ENCODE measurements around the gene NR6A1. TPM values are rescaled to one million over a fixed set of nuclear protein-coding genes. Genes with fewer than 3 reads are reported as not detected.

NR6A1 gene
- total and polyA plus RNA-seq, 2 experiments from 2014 or later, result 44.2 to 139 TPM

GRCh38 chr9:124684169-124684568, 86.9 kb downstream of the NR6A1 start:
- H3K4me2 ChIP-seq, result no peak overlapping the region
- no peaks in the 10 kb centered on the region for H3K9me3 Mint-ChIP-seq
- H3K27me3 ChIP-seq (ENCODE audit: insufficient read depth), result no peaks in the 10 kb centered on the region
- no peaks in the 10 kb centered on the region for H3F3A ChIP-seq (replicated peaks; ENCODE audit: low read depth)
- TF ChIP-seq ZNF331 (CRISPR knock-in tag; IDR thresholded peaks at IDR 0.05; ENCODE audit: low read depth), result no peak
- TF ChIP-seq NANOG (IDR thresholded peaks at IDR 0.05; ENCODE audit: borderline replicate concordance), result no peak
- TF ChIP-seq, protein P1, sequence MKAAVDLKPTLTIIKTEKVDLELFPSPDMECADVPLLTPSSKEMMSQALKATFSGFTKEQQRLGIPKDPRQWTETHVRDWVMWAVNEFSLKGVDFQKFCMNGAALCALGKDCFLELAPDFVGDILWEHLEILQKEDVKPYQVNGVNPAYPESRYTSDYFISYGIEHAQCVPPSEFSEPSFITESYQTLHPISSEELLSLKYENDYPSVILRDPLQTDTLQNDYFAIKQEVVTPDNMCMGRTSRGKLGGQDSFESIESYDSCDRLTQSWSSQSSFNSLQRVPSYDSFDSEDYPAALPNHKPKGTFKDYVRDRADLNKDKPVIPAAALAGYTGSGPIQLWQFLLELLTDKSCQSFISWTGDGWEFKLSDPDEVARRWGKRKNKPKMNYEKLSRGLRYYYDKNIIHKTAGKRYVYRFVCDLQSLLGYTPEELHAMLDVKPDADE (IDR thresholded peaks at IDR 0.05), result no peak
- no peak for TF ChIP-seq CREB1 (CRISPR knock-in tag; IDR thresholded peaks at IDR 0.05; ENCODE audit: low read depth)
- TF ChIP-seq, protein P2, sequence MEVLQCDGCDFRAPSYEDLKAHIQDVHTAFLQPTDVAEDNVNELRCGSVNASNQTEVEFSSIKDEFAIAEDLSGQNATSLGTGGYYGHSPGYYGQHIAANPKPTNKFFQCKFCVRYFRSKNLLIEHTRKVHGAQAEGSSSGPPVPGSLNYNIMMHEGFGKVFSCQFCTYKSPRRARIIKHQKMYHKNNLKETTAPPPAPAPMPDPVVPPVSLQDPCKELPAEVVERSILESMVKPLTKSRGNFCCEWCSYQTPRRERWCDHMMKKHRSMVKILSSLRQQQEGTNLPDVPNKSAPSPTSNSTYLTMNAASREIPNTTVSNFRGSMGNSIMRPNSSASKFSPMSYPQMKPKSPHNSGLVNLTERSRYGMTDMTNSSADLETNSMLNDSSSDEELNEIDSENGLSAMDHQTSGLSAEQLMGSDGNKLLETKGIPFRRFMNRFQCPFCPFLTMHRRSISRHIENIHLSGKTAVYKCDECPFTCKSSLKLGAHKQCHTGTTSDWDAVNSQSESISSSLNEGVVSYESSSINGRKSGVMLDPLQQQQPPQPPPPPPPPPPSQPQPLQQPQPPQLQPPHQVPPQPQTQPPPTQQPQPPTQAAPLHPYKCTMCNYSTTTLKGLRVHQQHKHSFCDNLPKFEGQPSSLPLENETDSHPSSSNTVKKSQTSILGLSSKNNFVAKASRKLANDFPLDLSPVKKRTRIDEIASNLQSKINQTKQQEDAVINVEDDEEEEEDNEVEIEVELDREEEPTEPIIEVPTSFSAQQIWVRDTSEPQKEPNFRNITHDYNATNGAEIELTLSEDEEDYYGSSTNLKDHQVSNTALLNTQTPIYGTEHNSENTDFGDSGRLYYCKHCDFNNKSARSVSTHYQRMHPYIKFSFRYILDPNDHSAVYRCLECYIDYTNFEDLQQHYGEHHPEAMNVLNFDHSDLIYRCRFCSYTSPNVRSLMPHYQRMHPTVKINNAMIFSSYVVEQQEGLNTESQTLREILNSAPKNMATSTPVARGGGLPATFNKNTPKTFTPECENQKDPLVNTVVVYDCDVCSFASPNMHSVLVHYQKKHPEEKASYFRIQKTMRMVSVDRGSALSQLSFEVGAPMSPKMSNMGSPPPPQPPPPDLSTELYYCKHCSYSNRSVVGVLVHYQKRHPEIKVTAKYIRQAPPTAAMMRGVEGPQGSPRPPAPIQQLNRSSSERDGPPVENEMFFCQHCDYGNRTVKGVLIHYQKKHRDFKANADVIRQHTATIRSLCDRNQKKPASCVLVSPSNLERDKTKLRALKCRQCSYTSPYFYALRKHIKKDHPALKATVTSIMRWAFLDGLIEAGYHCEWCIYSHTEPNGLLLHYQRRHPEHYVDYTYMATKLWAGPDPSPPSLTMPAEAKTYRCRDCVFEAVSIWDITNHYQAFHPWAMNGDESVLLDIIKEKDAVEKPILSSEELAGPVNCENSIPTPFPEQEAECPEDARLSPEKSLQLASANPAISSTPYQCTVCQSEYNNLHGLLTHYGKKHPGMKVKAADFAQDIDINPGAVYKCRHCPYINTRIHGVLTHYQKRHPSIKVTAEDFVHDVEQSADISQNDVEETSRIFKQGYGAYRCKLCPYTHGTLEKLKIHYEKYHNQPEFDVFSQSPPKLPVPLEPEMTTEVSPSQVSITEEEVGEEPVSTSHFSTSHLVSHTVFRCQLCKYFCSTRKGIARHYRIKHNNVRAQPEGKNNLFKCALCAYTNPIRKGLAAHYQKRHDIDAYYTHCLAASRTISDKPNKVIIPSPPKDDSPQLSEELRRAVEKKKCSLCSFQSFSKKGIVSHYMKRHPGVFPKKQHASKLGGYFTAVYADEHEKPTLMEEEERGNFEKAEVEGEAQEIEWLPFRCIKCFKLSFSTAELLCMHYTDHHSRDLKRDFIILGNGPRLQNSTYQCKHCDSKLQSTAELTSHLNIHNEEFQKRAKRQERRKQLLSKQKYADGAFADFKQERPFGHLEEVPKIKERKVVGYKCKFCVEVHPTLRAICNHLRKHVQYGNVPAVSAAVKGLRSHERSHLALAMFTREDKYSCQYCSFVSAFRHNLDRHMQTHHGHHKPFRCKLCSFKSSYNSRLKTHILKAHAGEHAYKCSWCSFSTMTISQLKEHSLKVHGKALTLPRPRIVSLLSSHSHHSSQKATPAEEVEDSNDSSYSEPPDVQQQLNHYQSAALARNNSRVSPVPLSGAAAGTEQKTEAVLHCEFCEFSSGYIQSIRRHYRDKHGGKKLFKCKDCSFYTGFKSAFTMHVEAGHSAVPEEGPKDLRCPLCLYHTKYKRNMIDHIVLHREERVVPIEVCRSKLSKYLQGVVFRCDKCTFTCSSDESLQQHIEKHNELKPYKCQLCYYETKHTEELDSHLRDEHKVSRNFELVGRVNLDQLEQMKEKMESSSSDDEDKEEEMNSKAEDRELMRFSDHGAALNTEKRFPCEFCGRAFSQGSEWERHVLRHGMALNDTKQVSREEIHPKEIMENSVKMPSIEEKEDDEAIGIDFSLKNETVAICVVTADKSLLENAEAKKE (CRISPR knock-in tag; IDR thresholded peaks at IDR 0.05), result no peak
- no peak for TF ChIP-seq JUNB (IDR thresholded peaks at IDR 0.05; ENCODE audit: unreplicated experiment)
- no peak for TF ChIP-seq STAT1 (IDR thresholded peaks at IDR 0.05; ENCODE audit: unreplicated experiment)
- TF ChIP-seq REST (IDR thresholded peaks at IDR 0.05; ENCODE audit: unreplicated experiment), result no peak
- TF ChIP-seq, protein P3, sequence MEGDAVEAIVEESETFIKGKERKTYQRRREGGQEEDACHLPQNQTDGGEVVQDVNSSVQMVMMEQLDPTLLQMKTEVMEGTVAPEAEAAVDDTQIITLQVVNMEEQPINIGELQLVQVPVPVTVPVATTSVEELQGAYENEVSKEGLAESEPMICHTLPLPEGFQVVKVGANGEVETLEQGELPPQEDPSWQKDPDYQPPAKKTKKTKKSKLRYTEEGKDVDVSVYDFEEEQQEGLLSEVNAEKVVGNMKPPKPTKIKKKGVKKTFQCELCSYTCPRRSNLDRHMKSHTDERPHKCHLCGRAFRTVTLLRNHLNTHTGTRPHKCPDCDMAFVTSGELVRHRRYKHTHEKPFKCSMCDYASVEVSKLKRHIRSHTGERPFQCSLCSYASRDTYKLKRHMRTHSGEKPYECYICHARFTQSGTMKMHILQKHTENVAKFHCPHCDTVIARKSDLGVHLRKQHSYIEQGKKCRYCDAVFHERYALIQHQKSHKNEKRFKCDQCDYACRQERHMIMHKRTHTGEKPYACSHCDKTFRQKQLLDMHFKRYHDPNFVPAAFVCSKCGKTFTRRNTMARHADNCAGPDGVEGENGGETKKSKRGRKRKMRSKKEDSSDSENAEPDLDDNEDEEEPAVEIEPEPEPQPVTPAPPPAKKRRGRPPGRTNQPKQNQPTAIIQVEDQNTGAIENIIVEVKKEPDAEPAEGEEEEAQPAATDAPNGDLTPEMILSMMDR (conservative IDR thresholded peaks at IDR 0.05; ENCODE audit: low read depth in 2 of 2), result no peak
- TF ChIP-seq POLR2AphosphoS5 (IDR thresholded peaks at IDR 0.05; ENCODE audit: low read depth), result no peak
- TF ChIP-seq EZH2 (IDR thresholded peaks at IDR 0.05; ENCODE audit: low read depth, unreplicated experiment), result no peak
- no peaks in the 10 kb centered on the region; the same call in 2 of the 3 replicates for H3K36me3 Mint-ChIP-seq (ENCODE audit: low read depth)
- peaks cover 2% of the 10 kb centered on the region for H3K27me3 Mint-ChIP-seq (ENCODE audit: insufficient read depth, low read depth, poor library complexity)
- no peak overlapping the region for H3K4me3 Mint-ChIP-seq
- no peaks in the 10 kb centered on the region for H3K4me1 ChIP-seq (ENCODE audit: insufficient read depth)
- H4K20me1 ChIP-seq (replicated peaks; ENCODE audit: insufficient read depth), result no peaks in the 10 kb centered on the region; the same call in 1 of the 2 replicates
- no peak overlapping the region for H3K27ac ChIP-seq (ENCODE audit: low read depth)
- H3K27ac Mint-ChIP-seq, result no peak overlapping the region
- no peaks in the 10 kb centered on the region for H3K36me3 ChIP-seq (ENCODE audit: insufficient read depth)
- no peak overlapping the region for H3K4me3 ChIP-seq
- 0 out of 3 replicates have a peak, but pooled peaks cover 5% of the 10 kb centered on the region for H3K4me1 Mint-ChIP-seq
- no peak for ATAC-seq
- DNase-seq (ENCODE audit: low spot score), result no peak
- no peaks in the 10 kb centered on the region for H3K9me2 ChIP-seq (ENCODE audit: insufficient read depth)
- no peak overlapping the region for H2AFZ ChIP-seq
- peaks cover 9% of the 10 kb centered on the region for H3K79me2 ChIP-seq (replicated peaks; ENCODE audit: insufficient read depth)
